ENCODE results near the gene NUP210. TPM values are rescaled to one million over a fixed set of nuclear protein-coding genes. Genes with fewer than 3 reads are reported as not detected.

The NUP210 gene
- total RNA-seq, 1 experiment from 2014 or later, result 11.4 TPM

- ChIA-PET POLR2A (ENCODE audit: low non-redundant PET) (no interaction called here), CTCF (no interaction called here)
- H3K36me3 ChIP-seq (ENCODE audit: insufficient read depth, low read length, poor library complexity, severe bottlenecking), result no peaks in the 10 kb centered on the region
- TF ChIP-seq EZH2 (IDR thresholded peaks at IDR 0.05; ENCODE audit: borderline replicate concordance, low read depth, low read length, poor library complexity, severe bottlenecking) (no peak), CTCF (conservative IDR thresholded peaks at IDR 0.05; ENCODE audit: low read depth, low read length) (no peak)
- intact Hi-C loops (cut with micrococcal nuclease; ENCODE audit: unreplicated experiment), result no loop called here
- H3K27me3 ChIP-seq (replicated peaks; ENCODE audit: insufficient read depth, low read depth, low read length, poor library complexity), result no peaks in the 10 kb centered on the region
- H3K4me1 ChIP-seq (ENCODE audit: insufficient read depth, low read length, poor library complexity, severe bottlenecking), result no peaks in the 10 kb centered on the region
- no TSS peak for BruUV-seq (replicated peaks)
- no peaks in the 10 kb centered on the region for H3K9me3 ChIP-seq (ENCODE audit: low read depth, low read length, poor library complexity, severe bottlenecking)
- H3K27ac ChIP-seq (ENCODE audit: low read depth, low read length, poor library complexity, severe bottlenecking), result no peak overlapping the region
- no peak for DNase-seq (ENCODE audit: low spot score)
- H3K4me3 ChIP-seq (ENCODE audit: low read depth, low read length, poor library complexity, severe bottlenecking), result no peak overlapping the region
These were observed 100.4 kb downstream of the NUP210 start for GRCh38 chr3:13319564-13320220.

- no peaks in the 10 kb centered on the region for H3K9me3 ChIP-seq (ENCODE audit: low read depth, low read length, poor library complexity, severe bottlenecking)
- no peak overlapping the region for H3K4me3 ChIP-seq (ENCODE audit: low read depth, low read length, poor library complexity, severe bottlenecking)
- no peaks in the 10 kb centered on the region for H3K36me3 ChIP-seq (ENCODE audit: insufficient read depth, low read length, poor library complexity, severe bottlenecking)
- ChIA-PET CTCF (no interaction called here), POLR2A (ENCODE audit: low non-redundant PET) (no interaction called here)
- no peak overlapping the region for H3K27ac ChIP-seq (ENCODE audit: low read depth, low read length, poor library complexity, severe bottlenecking)
- DNase-seq (ENCODE audit: low spot score), result no peak
- intact Hi-C loops (cut with micrococcal nuclease; ENCODE audit: unreplicated experiment), result no loop called here
- TF ChIP-seq CTCF (conservative IDR thresholded peaks at IDR 0.05; ENCODE audit: low read depth, low read length) (no peak), EZH2 (IDR thresholded peaks at IDR 0.05; ENCODE audit: borderline replicate concordance, low read depth, low read length, poor library complexity, severe bottlenecking) (no peak)
- no peaks in the 10 kb centered on the region for H3K4me1 ChIP-seq (ENCODE audit: insufficient read depth, low read length, poor library complexity, severe bottlenecking)
- no TSS peak for BruUV-seq (replicated peaks)
- H3K27me3 ChIP-seq (replicated peaks; ENCODE audit: insufficient read depth, low read depth, low read length, poor library complexity), result no peaks in the 10 kb centered on the region
These were observed 101.3 kb downstream of the NUP210 start for GRCh38 chr3:13318626-13319470.

- intact Hi-C loops (cut with micrococcal nuclease; ENCODE audit: unreplicated experiment), result no loop called here
- H3K4me3 ChIP-seq (ENCODE audit: low read depth, low read length, poor library complexity, severe bottlenecking), result no peak overlapping the region
- ChIA-PET CTCF (no interaction called here), POLR2A (ENCODE audit: low non-redundant PET) (no interaction called here)
- H3K27me3 ChIP-seq (replicated peaks; ENCODE audit: insufficient read depth, low read depth, low read length, poor library complexity), result no peaks in the 10 kb centered on the region
- H3K27ac ChIP-seq (ENCODE audit: low read depth, low read length, poor library complexity, severe bottlenecking), result no peak overlapping the region
- no TSS peak for BruUV-seq (replicated peaks)
- no peaks in the 10 kb centered on the region for H3K36me3 ChIP-seq (ENCODE audit: insufficient read depth, low read length, poor library complexity, severe bottlenecking)
- no peaks in the 10 kb centered on the region for H3K9me3 ChIP-seq (ENCODE audit: low read depth, low read length, poor library complexity, severe bottlenecking)
- TF ChIP-seq EZH2 (IDR thresholded peaks at IDR 0.05; ENCODE audit: borderline replicate concordance, low read depth, low read length, poor library complexity, severe bottlenecking), result no peak
- no peak for TF ChIP-seq CTCF (conservative IDR thresholded peaks at IDR 0.05; ENCODE audit: low read depth, low read length)
- no peak for DNase-seq (ENCODE audit: low spot score)
- no peaks in the 10 kb centered on the region for H3K4me1 ChIP-seq (ENCODE audit: insufficient read depth, low read length, poor library complexity, severe bottlenecking)
These were observed 102.4 kb downstream of the NUP210 start for GRCh38 chr3:13317596-13318320.

Data from A673 (cell line).